ENCODE measurements around the gene TTLL10.

GRCh38 chr1:1173793-1174415 is at the start of gene TTLL10:
- no peak for TF ChIP-seq YY1 (IDR thresholded peaks at IDR 0.05; ENCODE audit: insufficient read depth, insufficient read length)
- no peak for TF ChIP-seq SUZ12 (IDR thresholded peaks at IDR 0.05; ENCODE audit: extremely low read depth, insufficient read depth, insufficient read length)
- no peak for TF ChIP-seq ZNF274 (IDR thresholded peaks at IDR 0.05; ENCODE audit: low read depth, low read length)

Data from NT2/D1 (cell line).